Measurements from ENCODE around the gene PIGH. TPM values are rescaled to one million over a fixed set of nuclear protein-coding genes. Genes with fewer than 3 reads are reported as not detected.

The PIGH gene
- total and polyA plus RNA-seq, 10 of the 15 experiments (the other 5 are each of a cell fraction or from before 2014, with no cell fraction given), result 15.5 to 46.6 (median 22.3) TPM

GRCh38 chr14:67579636-67580035, 20.4 kb downstream of the PIGH start:
- no TSS peak for BruUV-seq (replicated peaks)
- in situ Hi-C loops (cut with MboI) (loop anchor here (5.0 to 10.0 kb wide), 2 partner anchors 88 to 125 kb away; partner anchors contain the start of gene RDH12), intact Hi-C loops (cut with micrococcal nuclease; ENCODE audit: unreplicated experiment) (no loop called here)
- H3K79me2 ChIP-seq (ENCODE audit: control insufficient read depth, insufficient read depth, low read length), result no peaks in the 10 kb centered on the region
- no peaks in the 10 kb centered on the region for H3K27me3 ChIP-seq (replicated peaks in 1 of 2; ENCODE audit: control insufficient read depth in 2 of 2, insufficient read depth in 2 of 2, low read length in 1 of 2)
- ChIA-PET CTCF (interaction anchor here (1.0 to 27.6 kb wide), 7 partner anchors 9 to 156 kb away, joined by 3 to 583 read pairs (median 8); partner anchors contain the start of gene RDH12), SMC1A (ENCODE audit: uncharacterized antibody, unreplicated experiment) (interaction anchor here (1.0 to 12.1 kb wide), 4 partner anchors 38 to 152 kb away, joined by 4 to 206 read pairs (median 6); partner anchors contain the start of gene RDH12), RAD21 (ENCODE audit: unreplicated experiment) (interaction anchor here (1.2 to 11.1 kb wide), 4 partner anchors 86 to 153 kb away, joined by 3 to 153 read pairs (median 59); partner anchors contain the start of gene RDH12), POLR2A (no interaction called here)
- H3K4me2 ChIP-seq (ENCODE audit: control insufficient read depth, insufficient read depth), result no peak overlapping the region
- H4K20me1 ChIP-seq (ENCODE audit: control insufficient read depth, insufficient read depth), result peaks cover 2% of the 10 kb centered on the region; the same call in 1 of the 2 replicates
- TF ChIP-seq NFYA (IDR thresholded peaks at IDR 0.05; ENCODE audit: borderline replicate concordance, low read depth, low read length) (no peak), ZNF24 (IDR thresholded peaks at IDR 0.05) (no peak), NFYB (IDR thresholded peaks at IDR 0.05; ENCODE audit: insufficient read depth, low read depth, low read length) (no peak), HCFC1 (IDR thresholded peaks at IDR 0.05; ENCODE audit: low read length) (no peak)
- H3K9me3 ChIP-seq (replicated peaks; ENCODE audit: control insufficient read depth, insufficient read depth, low read length), result no peaks in the 10 kb centered on the region
- DNase-seq (ENCODE audit: low read depth, low spot score), result no peak
- no peak for FAIRE-seq
- no peak for ATAC-seq
- H3K4me3 ChIP-seq, result no peak overlapping the region
- H3K4me1 ChIP-seq (ENCODE audit: control insufficient read depth, insufficient read depth, low read length), result no peaks in the 10 kb centered on the region
- H3K36me3 ChIP-seq (ENCODE audit: control insufficient read depth in 2 of 2, insufficient read depth in 2 of 2, low read length in 1 of 2), result no peaks in the 10 kb centered on the region
- H2AFZ ChIP-seq (ENCODE audit: control insufficient read depth, low read depth, low read length), result no peak overlapping the region
- WGBS (ENCODE audit: insufficient coverage, insufficient replicate concordance, low lambda C conversion rate, missing lambda C conversion rate), result 56% methylated on average over 7 of the region's 7 CpGs
- H3K9ac ChIP-seq (ENCODE audit: control insufficient read depth, insufficient read depth, low read length), result no peak overlapping the region
- H3K27ac ChIP-seq (ENCODE audit: control insufficient read depth, insufficient read depth), result no peak overlapping the region

DNA sequence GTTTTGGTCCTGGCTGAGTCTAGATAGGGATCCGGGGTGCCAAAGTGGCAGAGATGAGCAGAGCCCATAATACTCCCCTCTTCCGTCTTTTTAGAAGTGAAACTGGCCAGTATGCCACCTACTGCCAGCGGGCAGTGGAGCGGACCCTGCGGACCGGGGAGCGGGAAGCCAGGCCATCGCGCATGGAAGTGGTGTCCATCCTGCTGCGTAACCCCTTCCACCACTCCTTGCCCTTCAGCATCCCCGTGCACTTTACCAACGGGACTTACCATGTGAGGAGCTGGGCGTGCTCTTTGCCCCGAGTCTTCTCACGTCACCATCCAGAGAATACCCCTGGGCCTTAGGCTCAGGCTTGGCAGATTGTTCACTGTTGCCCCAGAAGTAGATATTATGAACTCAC, 21.0 kb downstream of the PIGH start:
- H3K9ac ChIP-seq (ENCODE audit: control insufficient read depth, insufficient read depth, low read length), result no peak overlapping the region
- no peak for DNase-seq (ENCODE audit: low read depth, low spot score)
- no peaks in the 10 kb centered on the region for H3K36me3 ChIP-seq (ENCODE audit: control insufficient read depth in 2 of 2, insufficient read depth in 2 of 2, low read length in 1 of 2)
- no peak overlapping the region for H3K27ac ChIP-seq (ENCODE audit: control insufficient read depth, insufficient read depth)
- no peaks in the 10 kb centered on the region for H3K9me3 ChIP-seq (replicated peaks; ENCODE audit: control insufficient read depth, insufficient read depth, low read length)
- RAD21 ChIA-PET (ENCODE audit: unreplicated experiment), result interaction anchor here (1.4 to 11.1 kb wide), 3 partner anchors 87 to 152 kb away, joined by 4 to 153 read pairs (median 114); partner anchors contain the start of gene RDH12
- FAIRE-seq, result no peak
- intact Hi-C loops (cut with micrococcal nuclease; ENCODE audit: unreplicated experiment) (no loop called here), in situ Hi-C loops (cut with MboI) (no loop called here)
- no TSS peak for BruUV-seq (replicated peaks)
- no peaks in the 10 kb centered on the region for H3K27me3 ChIP-seq (replicated peaks in 1 of 2; ENCODE audit: control insufficient read depth in 2 of 2, insufficient read depth in 2 of 2, low read length in 1 of 2)
- no peak for ATAC-seq
- peaks cover 2% of the 10 kb centered on the region; the same call in 1 of the 2 replicates for H4K20me1 ChIP-seq (ENCODE audit: control insufficient read depth, insufficient read depth)
- H3K79me2 ChIP-seq (ENCODE audit: control insufficient read depth, insufficient read depth, low read length), result no peaks in the 10 kb centered on the region
- CTCF ChIA-PET, result interaction anchor here (1.0 to 27.6 kb wide), 5 partner anchors 8 to 155 kb away, joined by 3 to 583 read pairs (median 8); partner anchors contain the start of gene RDH12
- H2AFZ ChIP-seq (ENCODE audit: control insufficient read depth, low read depth, low read length), result no peak overlapping the region
- SMC1A ChIA-PET (ENCODE audit: uncharacterized antibody, unreplicated experiment), result interaction anchor here (1.0 to 12.1 kb wide), 3 partner anchors 88 to 152 kb away, joined by 4 to 206 read pairs (median 4); partner anchors contain the start of gene RDH12
- TF ChIP-seq EGR1 (IDR thresholded peaks at IDR 0.05; ENCODE audit: borderline replicate concordance in 1 of 2, low read depth in 2 of 2, low read length in 2 of 2) (no peak), ASH2L (IDR thresholded peaks at IDR 0.05; ENCODE audit: borderline replicate concordance, low read depth) (no peak), ZNF622 (IDR thresholded peaks at IDR 0.05) (no peak), TARDBP (IDR thresholded peaks at IDR 0.05; ENCODE audit: borderline replicate concordance) (no peak), BMI1 (IDR thresholded peaks at IDR 0.05; ENCODE audit: borderline replicate concordance) (no peak), BHLHE40 (IDR thresholded peaks at IDR 0.05; ENCODE audit: borderline replicate concordance in 1 of 2, low read depth in 2 of 2, low read length in 1 of 2) (no peak), IKZF2 (IDR thresholded peaks at IDR 0.05) (no peak)
- TF ChIP-seq, protein P1, sequence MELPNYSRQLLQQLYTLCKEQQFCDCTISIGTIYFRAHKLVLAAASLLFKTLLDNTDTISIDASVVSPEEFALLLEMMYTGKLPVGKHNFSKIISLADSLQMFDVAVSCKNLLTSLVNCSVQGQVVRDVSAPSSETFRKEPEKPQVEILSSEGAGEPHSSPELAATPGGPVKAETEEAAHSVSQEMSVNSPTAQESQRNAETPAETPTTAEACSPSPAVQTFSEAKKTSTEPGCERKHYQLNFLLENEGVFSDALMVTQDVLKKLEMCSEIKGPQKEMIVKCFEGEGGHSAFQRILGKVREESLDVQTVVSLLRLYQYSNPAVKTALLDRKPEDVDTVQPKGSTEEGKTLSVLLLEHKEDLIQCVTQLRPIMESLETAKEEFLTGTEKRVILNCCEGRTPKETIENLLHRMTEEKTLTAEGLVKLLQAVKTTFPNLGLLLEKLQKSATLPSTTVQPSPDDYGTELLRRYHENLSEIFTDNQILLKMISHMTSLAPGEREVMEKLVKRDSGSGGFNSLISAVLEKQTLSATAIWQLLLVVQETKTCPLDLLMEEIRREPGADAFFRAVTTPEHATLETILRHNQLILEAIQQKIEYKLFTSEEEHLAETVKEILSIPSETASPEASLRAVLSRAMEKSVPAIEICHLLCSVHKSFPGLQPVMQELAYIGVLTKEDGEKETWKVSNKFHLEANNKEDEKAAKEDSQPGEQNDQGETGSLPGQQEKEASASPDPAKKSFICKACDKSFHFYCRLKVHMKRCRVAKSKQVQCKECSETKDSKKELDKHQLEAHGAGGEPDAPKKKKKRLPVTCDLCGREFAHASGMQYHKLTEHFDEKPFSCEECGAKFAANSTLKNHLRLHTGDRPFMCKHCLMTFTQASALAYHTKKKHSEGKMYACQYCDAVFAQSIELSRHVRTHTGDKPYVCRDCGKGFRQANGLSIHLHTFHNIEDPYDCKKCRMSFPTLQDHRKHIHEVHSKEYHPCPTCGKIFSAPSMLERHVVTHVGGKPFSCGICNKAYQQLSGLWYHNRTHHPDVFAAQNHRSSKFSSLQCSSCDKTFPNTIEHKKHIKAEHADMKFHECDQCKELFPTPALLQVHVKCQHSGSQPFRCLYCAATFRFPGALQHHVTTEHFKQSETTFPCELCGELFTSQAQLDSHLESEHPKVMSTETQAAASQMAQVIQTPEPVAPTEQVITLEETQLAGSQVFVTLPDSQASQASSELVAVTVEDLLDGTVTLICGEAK (IDR thresholded peaks at IDR 0.05; ENCODE audit: borderline replicate concordance), result no peak
- POLR2A ChIA-PET, result no interaction called here
- no peak overlapping the region for H3K4me2 ChIP-seq (ENCODE audit: control insufficient read depth, insufficient read depth)
- 69% methylated on average over 15 of the region's 15 CpGs for WGBS (ENCODE audit: insufficient coverage, insufficient replicate concordance, low lambda C conversion rate, missing lambda C conversion rate)
- H3K4me1 ChIP-seq (ENCODE audit: control insufficient read depth, insufficient read depth, low read length), result no peaks in the 10 kb centered on the region
- H3K4me3 ChIP-seq, result no peak overlapping the region
